Raji (cell line): Measurements from ENCODE around the gene DNAH10.

Experiments
- POLR2A ChIP-seq: IDR thresholded peaks from 2 replicates; pipeline ENCODE4 v1.6.1; 2011; ENCODE audit warnings: low read depth, low read length, control low read depth; ENCODE audit not compliant: insufficient read depth

DNAH10 gene

DNA sequence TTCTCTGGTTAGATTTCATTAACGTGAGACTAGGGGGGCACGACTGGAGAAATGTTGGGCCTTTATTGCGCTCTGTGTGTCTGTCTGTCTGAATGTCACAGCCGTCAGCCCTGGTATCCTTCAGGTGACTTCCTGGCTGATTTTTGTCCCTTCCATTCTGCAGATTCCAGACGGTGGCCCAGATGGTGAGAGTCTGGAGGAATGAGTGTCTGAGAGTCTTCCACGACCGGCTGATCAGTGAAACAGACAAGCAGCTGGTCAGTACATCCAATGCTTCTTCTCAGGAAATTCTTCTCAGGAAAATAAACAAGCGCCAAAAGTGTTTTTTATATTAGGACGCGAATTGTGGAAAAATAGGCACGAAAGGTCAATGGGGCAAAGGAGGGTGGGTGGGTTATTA lies 117.0 kb downstream of the DNAH10 start:
- TF ChIP-seq POLR2A = no peak

- TF ChIP-seq POLR2A = no peak
Observed at GRCh38 chr12:123879691-123880090, 117.6 kb downstream of the DNAH10 start.

- no peak for TF ChIP-seq POLR2A
Observed at GRCh38 chr12:123882161-123882705, 120.1 kb downstream of the DNAH10 start.

GRCh38 chr12:123886258-123886657 lies 124.2 kb downstream of the DNAH10 start:
- TF ChIP-seq POLR2A = no peak

GRCh38 chr12:123886931-123887582 lies 125.0 kb downstream of the DNAH10 start:
- no peak for TF ChIP-seq POLR2A

- TF ChIP-seq POLR2A = no peak
Observed at GRCh38 chr12:123888989-123889388, 126.9 kb downstream of the DNAH10 start.

- no peak for TF ChIP-seq POLR2A
Observed at GRCh38 chr12:123889848-123890535, 127.9 kb downstream of the DNAH10 start.

DNA sequence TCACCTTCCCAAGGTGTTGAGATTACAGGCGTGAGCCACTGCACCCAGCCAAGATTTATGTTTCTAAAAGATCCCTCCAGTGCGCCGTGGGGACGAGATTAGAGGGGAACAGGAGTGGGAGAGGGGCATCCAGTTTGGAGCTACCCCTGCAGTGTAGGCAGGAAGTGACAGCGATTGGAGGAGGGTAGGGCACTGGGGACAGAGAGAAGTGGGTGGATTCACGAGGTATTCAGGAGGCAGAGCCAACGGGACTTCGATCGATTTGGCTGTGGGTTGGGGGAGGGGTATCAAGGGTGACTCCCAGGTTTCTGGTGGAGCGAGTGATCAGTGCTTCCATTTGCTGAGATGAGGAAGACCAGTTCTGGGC lies 128.4 kb downstream of the DNAH10 start:
- no peak for TF ChIP-seq POLR2A

GRCh38 chr12:123891011-123891410 lies 128.9 kb downstream of the DNAH10 start:
- TF ChIP-seq POLR2A = no peak

GRCh38 chr12:123891516-123892179 lies 129.5 kb downstream of the DNAH10 start:
- TF ChIP-seq POLR2A = no peak

GRCh38 chr12:123892180-123892559 lies 130.1 kb downstream of the DNAH10 start:
- TF ChIP-seq POLR2A = no peak

DNA sequence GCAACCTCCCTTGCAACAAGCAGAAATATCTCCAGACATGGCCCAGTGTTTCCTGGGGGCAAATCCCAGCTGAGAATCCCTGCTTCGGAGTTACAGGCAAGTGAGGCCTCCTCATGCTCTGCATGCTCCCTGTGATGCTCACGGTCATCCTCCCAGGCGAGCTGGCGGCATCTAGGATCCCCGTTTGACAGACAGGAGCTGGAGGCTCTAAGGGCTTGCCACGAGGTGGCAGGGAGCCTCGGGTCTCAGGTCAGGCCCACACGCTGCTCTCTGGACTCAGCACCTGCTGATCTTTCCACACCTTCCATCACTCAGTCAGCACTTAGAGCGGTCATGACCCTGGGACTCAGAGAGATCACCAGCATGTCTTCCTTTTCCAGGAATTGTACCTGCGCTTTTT lies 130.8 kb downstream of the DNAH10 start:
- no peak for TF ChIP-seq POLR2A

- no peak for TF ChIP-seq POLR2A
Observed at GRCh38 chr12:123893276-123893675, 131.2 kb downstream of the DNAH10 start.

DNA sequence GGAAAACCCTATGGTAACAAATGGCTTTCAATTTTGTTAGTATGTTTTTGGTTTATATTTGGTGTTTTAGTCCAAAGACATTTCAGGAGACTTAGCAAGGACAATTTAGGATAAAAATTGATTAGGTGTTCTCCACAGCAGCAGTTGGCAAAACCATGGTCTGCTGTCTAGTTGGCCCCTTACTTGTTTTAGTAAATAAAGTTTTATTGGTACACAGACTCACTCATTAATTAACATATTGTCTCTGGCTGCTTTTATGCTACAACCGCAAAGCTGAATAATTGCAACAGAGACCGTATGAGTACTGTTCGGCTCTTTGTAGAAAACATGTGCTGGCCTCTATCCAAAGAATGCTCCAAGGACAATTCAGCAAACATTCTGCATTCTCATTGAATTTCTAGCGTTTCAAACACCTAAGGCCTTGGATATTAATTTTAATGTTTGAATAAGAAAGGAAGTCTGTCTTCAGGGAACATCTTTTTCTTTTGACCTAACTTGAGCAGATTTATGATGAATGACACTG lies 132.8 kb downstream of the DNAH10 start:
- TF ChIP-seq POLR2A = no peak

GRCh38 chr12:123895451-123895850 lies 133.3 kb downstream of the DNAH10 start:
- no peak for TF ChIP-seq POLR2A

DNA sequence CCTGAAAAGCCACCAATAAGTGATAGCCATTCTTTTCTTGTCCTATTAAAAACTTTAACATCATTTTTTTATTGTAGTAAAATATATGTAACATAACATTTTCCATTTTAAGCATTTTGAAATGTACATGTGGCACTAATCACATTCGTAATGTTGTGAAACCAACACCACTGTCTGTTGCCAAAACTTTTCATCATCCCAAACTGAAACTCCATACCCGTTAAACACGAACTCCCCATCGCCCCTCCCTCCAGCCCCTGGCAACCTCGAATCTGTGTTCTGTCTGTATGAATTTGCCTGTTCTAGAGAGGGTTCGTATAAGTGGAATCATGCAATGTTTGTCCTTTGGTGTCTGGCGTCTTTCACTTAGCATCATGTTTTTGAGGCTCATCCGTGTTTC lies 134.7 kb downstream of the DNAH10 start:
- no peak for TF ChIP-seq POLR2A
